HT-29 (cell line): ENCODE results near the gene SLC6A7. TPM values are rescaled to one million over a fixed set of nuclear protein-coding genes. Genes with fewer than 3 reads are reported as not detected.
"Not testable (repeated sequence)": the region's sequence is repeated elsewhere in the genome, so short reads cannot be mapped to it uniquely, and the experiment has no call there.

Experiments
- DNase-seq: peaks from one replicate; pipeline ENCODE4 v3.0.0-alpha.2; 2015; ENCODE audit warnings: low spot score
- total RNA-seq: library from RNA; depleted of rRNA; stranded (reverse); fragments of >200 nt; shearing (Covaris generic); gene quantifications from 2 replicates; pipeline ENCODE4 v1.2.3, GENCODE V29; 2014

The SLC6A7 gene
- total RNA-seq, 1 experiment from 2014 or later: 0.66 TPM

DNA sequence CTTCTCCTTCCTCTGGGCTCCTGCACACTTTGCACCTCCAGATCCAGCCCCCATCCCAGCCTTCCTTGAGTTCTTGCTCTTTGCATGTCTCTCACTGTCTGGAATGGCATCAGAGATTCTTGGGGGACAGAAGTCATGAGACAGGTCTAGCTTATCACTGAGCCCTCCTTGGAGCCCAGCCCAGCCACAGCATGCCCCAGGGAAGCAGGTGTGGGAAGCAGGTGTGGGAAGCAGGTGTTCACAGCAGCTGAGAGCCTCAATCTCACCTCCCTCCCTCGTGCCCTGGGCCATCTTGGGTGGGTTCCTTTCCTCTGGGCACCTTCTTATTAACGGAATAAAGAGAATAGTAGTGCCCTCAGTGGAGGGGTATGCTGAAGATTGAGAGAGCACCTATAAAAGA, 27.2 kb downstream of the SLC6A7 start:
- no peak for DNase-seq

DNA sequence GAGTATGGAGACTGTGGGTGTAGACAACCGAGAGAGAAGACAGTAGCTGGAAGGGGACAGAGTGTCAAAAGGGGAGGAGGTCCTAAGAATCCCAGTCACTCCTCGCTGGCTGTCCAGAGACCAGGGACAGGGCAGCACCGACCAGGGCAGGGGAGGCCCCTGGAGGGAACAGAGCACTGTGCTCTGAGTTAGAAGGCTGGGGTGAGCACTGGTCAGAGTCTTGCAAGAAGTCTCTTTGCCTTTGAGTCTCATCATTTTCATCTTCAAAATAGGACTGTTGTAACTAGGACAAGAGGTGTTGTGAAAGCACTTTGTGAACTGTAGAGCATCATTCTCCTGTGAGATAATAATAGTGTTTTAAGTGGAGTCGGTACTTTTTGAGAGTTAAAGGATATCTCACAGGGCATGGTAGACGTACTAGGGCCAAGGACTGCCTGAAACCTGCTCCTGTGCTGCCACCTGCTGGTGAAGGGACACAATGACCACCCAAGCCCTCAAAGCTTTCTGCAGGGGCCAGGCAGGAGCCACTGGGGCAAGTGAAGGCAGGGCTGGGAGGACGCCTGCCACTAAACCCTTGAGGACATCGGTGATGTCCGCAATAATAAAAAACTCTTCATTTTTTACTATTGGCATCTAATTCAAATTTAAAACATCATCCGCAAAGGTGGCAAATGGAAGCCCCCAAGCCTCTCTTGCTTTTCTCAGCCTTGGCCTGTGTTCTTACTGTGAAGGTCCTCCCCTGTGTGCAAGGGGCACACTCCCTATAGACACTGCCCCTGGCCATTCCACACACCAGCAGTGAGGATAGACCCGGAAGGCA, 28.2 kb downstream of the SLC6A7 start:
- peak; percentile 93 for DNase-seq

- no peak for DNase-seq
Observed at GRCh38 chr5:150218693-150219035, 28.8 kb downstream of the SLC6A7 start.

DNA sequence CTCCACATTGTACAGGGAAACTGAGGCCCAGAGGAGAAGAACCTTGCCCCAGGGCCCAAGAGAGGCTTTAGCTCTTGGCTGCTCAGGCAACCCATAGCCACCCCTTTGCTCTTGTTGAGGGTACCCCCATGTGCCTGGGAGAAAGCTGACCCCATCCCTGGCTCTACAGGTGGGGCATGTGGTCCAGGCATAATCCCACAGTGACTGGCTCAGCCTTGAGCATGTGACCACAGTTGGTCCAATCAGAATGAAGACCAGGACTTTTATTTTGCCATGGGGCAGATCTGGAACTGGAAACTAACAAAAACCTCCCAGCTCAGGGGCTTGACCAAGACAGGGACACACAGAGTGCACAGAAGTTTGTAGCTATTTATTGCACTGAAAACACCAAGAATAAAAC, 29.3 kb downstream of the SLC6A7 start:
- no peak for DNase-seq

DNA sequence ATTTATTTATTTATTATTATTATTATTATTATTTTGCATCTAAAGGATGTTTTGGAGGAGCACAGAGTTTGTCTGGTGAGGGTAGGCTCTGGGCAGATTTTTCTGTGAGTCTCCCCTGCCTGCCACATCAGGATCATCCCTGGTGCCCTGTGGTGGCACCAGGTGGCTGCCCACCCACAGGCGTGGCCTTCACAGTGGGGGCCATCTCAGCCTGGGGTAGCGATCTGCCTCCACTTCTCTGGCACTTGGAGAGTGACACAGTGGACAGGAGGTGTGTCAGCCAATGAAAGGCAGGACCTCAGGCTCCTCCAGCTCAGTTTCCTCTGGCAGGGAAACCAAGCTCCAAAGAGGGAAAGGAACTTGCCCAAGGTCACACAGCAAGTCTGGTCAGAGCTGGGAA, 30.0 kb downstream of the SLC6A7 start:
- no peak for DNase-seq

DNA sequence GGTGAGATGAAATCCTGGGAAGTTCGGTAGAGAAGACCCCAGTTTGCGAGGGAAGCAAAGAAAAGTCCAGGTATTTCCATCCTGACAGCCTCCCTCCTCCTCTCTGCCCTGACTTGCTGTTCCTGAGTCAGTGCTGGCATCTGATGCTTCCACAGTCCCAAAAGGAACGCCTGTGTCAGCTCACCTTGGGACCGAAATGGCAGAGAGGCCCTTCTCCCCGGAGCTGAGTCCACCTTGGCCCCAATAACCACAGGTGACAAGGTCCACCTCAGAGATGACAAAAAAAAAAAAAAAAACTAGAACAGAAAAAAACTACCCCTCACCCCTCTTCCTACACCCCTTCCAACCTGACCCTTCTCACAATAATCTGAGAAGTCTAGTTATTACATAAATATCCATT, 31.6 kb downstream of the SLC6A7 start:
- no peak for DNase-seq

GRCh38 chr5:150222906-150223305, 33.0 kb downstream of the SLC6A7 start:
- DNase-seq: no peak

DNA sequence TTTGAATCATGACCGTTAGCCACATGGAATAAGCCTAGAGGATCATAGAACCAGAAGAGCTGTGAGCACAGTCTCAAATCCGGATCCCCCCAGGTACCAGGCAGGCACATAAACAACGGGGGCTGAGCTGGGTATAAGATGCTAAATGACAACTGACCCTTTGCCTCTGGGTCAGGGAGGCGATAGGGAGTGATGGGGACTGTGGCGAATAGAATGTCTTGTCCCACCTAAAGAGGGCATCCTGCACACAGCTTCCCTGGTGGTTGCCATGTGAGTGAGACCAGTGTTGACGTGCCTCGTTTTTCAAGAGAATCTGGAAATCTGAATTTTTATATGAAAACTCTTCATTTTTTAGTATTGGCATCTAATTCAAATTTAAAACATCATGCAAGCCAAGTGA, 33.6 kb downstream of the SLC6A7 start:
- no peak for DNase-seq

DNA sequence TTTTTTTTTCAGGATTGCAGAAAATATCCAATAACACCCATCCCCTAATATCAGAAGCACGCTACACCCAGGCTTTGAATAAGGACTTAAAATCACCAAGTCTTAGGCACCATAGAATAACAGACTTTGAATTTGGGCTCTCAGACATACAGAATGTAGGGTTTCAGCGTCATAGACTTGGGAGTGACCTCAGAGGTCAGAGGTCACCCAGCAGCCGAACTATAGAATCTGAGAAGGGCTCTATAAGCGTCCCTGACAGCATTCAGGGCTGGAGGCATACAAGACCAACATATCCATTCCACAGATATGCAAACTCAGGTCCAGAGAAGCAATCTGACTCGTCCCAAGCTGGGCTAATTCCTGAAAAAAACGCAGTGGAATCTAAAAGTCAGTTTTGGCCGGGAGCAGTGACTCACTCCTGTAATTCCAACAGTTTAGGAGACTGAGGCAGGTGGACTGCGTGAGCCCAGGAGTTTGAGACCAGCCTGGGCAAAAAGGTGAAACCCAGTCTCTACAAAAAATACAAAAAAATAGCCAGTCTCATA, 34.7 kb downstream of the SLC6A7 start:
- DNase-seq: no peak

- no peak for DNase-seq
Observed at GRCh38 chr5:150227036-150227435, 37.2 kb downstream of the SLC6A7 start.

GRCh38 chr5:150227606-150228273, 37.9 kb downstream of the SLC6A7 start:
- no peak for DNase-seq

DNA sequence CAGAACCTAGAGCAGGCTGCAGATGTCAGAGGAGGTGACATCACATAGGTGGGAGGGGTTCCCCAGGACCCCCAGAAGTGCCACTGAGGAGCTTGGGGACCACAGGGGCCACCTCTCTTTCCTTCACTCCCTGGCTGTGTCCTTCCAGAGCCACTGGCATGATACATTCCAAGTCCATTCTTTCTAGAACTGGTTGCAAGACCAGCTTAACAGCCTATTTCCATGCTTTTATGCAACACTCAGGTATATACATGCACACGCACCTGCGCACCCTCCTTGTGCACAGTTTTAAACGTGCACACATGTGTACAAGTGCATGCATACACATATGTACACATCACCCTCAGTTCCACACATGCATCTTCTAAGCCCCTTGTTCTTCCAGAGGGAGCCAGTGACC, 39.7 kb downstream of the SLC6A7 start:
- no peak for DNase-seq

GRCh38 chr5:150230842-150231241, 41.0 kb downstream of the SLC6A7 start:
- no peak for DNase-seq

DNA sequence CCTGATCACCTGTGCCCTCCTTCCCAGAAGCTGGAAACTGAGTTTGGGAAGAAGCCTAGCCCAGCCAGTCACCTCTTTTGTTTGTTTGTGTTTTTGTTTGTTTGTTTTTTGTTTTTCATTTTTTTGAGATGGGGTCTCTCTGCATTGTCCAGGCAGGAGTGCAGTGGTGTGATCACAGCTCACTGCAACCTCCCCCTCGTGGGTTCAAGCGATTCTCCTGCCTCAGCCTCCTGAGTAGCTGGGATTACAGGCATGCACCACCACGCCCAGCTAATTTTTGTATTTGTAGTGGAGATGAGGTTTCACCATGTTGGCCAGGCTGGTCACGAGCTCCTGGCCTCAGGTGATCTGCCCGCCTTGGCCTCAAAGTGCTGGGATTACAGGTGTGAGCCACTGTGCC, 43.8 kb downstream of the SLC6A7 start:
- not testable (repeated sequence) for DNase-seq

GRCh38 chr5:150234576-150235499, 45.0 kb downstream of the SLC6A7 start:
- DNase-seq: no peak

DNA sequence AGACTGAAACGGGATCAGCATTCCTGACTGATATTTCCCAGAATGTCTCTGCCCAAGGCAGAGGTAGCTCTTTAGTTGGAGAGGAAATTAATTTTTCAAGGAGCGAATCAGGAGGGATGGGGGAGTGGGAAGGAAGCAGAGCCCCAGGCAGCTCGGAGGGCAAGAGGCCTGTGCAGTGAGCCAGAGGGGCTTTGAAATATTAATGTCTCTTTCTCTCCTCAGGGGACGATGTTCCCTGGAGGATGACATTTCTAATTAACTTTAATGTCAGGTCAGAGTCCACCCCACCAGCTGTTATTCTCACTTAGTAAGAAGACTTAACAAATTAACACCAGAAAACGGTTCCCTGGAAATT, 45.6 kb downstream of the SLC6A7 start:
- DNase-seq: no peak

- no peak for DNase-seq
Observed at GRCh38 chr5:150236313-150236712, 46.5 kb downstream of the SLC6A7 start.

GRCh38 chr5:150236981-150237754, 47.3 kb downstream of the SLC6A7 start:
- DNase-seq: no peak

- DNase-seq: no peak
Observed at GRCh38 chr5:150238646-150239045, 48.8 kb downstream of the SLC6A7 start.

GRCh38 chr5:150239099-150239793, 49.4 kb downstream of the SLC6A7 start:
- no peak for DNase-seq

- DNase-seq: no peak
Observed at GRCh38 chr5:150239794-150240122, 49.9 kb downstream of the SLC6A7 start.
